HL-60/S4 treated with phorbol 12-myristate 13-acetate at 8.2 ng/mL for 4 days and 3 days (cell line): ENCODE data around the gene CPM.
"Not testable (repeated sequence)": the region's sequence is repeated elsewhere in the genome, so short reads cannot be mapped to it uniquely, and the experiment has no call there.

ENCODE experiments used
- in situ Hi-C: fragments of 300-500 bp; cut with MboI; formaldehyde crosslinking; loops from 2 replicates; pipeline ENCODE4 v1.15.0; 2022; ENCODE audit warnings: low sequenced_read_pairs

Gene CPM

DNA sequence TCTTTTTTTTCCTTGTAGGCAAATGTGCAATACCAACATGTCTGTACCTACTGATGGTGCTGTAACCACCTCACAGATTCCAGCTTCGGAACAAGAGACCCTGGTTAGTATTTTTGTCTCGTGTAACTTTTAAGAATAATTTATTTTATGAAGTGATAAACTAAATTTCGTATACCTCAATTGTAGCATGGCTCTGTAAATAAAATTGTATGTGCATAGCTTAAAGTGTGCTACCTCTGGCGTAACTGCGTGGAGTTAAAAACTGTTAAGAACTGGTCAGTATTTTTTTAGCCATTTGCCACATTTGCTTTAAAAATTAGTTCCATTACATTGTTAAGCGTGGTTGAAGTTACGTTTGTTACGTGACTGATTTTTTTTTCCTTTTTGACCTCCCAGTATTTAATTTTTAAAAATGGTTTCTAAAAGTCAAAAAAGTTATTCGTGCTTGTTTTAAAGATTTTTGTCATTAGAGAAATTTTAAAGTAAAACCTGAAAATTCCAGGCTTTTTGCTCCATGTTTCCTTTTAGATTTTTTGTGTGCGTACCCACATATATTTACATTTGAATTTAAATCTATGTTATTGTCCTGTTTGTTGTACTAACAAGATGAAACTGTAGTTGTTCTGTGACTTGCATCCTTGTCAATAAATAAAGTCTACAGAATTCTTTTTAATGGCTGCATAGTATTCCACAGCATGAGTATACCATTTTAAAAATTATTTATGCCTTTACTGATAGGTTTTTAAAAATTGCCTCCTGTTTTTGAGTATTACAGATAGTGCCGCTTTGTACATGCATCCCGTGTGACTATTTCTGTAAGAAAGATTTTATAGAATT is 123.6 kb downstream of the CPM start:
- in situ Hi-C loops: no loop called here

DNA sequence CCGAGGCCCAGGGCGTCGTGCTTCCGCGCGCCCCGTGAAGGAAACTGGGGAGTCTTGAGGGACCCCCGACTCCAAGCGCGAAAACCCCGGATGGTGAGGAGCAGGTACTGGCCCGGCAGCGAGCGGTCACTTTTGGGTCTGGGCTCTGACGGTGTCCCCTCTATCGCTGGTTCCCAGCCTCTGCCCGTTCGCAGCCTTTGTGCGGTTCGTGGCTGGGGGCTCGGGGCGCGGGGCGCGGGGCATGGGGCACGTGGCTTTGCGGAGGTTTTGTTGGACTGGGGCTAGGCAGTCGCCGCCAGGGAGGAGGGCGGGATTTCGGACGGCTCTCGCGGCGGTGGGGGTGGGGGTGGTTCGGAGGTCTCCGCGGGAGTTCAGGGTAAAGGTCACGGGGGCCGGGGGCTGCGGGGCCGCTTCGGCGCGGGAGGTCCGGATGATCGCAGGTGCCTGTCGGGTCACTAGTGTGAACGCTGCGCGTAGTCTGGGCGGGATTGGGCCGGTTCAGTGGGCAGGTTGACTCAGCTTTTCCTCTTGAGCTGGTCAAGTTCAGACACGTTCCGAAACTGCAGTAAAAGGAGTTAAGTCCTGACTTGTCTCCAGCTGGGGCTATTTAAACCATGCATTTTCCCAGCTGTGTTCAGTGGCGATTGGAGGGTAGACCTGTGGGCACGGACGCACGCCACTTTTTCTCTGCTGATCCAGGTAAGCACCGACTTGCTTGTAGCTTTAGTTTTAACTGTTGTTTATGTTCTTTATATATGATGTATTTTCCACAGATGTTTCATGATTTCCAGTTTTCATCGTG is 124.4 kb downstream of the CPM start:
- in situ Hi-C loops: no loop called here

DNA sequence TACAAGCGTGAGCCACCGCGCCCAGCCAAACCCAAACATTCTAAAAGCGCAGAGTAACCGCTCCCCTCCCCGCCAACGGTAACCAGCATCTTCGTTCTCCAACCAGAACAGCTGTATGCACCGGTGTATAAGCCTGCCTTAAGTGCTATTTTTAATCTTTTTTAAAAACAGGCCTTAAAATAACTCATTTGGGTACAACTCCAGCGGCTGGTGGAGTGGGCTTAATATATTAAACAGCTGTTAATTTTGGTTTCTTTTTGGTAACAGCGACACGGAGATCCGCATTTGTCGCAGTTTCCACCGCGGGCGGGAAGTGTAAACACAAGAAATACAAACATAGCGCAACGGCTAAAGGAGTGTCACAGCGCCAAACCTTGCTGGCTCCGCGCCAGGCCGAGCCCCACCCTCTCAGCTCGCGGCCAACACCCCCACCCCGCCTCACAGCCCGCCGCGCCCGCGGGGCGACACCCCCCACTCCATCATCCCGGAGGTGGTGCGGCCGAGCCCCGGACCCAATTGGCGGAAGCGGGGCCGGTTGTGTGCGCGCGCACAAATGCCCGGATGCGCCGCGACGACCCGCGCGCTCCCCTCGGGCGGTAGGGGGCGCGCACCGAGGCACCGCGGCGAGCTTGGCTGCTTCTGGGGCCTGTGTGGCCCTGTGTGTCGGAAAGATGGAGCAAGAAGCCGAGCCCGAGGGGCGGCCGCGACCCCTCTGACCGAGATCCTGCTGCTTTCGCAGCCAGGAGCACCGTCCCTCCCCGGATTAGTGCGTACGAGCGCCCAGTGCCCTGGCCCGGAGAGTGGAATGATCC is 125.2 kb downstream of the CPM start, which contains the start of gene MDM2:
MDM2 (plus strand) TSS at position 602 of the 812 bp plus-strand sequence. CDS start 301 bp downstream, outside the sequence.
- in situ Hi-C loops: no loop called here

DNA sequence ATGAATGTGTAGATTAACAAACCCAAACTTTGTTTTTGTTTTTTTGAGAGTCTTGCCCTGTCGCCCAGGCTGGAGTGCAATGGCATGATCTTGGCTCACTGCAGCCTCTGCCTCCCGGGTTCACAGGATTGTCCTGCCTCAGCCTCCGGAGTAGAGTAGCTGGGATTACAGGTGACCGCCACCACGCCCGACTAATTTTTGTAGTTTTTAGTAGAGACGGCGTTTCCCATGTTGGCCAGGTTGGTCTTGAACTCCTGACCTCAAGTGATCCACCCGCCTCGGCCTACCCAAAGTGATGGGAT is 125.7 kb downstream of the CPM start:
- in situ Hi-C loops: not testable (repeated sequence)

DNA sequence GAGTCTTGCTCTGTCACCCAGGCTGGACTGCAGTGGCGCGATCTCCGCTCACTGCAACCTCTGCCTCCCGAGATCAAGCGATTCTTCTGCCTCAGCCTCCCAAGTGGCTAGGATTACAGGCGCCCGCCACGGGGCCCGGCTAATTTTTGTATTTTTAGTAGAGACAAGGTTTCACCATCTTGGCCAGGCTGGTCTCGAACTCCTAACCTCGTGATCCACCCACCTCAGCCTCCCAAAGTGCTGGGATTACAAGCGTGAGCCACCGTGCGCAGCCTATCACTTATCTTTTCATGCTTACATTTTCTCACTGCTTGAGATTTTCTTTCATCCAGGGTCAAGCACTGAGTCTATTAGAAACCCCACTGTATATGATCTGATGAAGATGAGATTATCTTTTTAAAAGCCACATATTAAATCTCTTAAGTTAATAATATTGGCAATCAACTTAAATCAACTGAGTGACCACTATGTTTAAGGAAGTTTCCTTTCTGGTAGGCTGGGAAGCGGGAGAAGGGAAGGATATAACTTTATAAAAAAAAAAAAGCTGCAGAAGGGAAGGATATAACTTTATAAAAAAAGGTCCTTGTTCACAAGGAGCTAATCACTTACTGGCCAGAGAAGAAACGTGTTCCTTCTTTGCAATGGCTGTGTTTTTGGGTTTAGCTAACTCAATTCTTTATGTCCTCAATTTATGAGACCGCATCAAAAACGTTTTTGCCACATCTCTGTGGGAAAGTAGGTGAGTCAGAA is 126.3 kb downstream of the CPM start:
- in situ Hi-C loops: no loop called here

DNA sequence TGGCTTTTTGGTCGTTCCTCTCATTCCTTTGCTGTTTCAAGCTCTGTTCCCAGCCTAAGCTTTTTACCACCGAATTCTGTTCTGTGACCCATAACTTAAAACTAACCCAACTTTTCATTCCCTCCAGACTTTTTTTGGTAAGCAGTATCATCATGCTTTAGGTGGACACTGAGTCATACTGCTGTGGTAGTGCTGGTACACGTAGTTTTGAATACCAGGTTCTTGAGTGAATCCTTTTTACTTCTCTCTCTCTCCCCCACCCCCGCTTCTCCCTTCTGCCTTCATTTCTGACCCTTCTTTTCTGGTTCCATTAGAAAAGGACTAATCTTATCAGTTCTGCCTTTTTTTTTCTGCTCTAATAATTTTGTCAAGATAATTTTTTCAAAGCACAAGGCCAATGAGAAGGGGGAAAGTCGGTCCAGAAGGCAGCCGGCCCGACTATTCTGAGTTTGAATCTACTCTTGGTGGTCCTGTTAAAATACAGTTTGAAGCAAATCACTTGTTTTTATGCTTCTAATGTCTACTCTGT is 127.3 kb downstream of the CPM start:
- in situ Hi-C loops: no loop called here

DNA sequence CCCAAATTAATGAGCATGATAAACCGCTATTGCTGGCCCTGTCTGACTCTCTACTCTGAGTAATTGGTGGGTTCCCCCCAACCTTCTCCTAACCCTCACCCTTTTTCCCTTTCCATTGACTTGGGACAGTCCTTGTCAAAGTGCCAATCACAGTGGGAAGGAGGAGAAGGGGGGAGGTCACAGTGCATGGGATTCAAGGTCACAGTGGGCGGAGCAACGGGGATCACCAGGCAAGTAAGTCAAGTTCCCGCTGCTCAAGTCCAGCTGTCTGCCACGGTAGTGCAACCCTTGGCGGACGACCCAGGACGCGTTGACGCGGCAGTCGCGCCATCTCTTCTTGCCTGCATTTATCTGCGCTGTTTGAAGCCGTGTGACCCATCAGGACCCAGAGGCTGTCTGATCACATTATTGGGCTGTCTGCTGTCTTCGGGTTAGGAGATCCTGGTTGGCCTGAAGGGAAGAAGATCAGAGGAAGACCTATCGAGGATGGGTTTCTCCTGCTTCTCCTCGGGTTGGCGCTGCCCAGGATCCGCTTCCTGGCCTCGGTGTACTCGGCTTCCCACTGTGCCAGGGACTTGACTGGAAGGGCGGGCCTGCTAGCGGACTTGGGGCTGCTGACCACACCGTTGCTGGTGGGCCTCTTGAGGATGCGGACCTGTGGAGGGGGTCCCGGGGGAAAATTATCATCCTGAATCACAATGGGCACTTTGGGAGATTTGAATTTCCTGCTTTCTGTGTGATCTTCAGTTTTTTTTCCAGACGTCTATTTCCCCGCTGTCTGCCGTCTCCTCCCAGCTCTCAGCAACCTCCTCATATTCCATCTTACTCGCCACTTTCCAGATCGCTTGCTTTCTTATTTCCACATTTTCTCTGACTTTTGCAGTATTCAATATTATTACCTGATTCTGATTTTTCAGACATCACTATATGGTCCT is 128.0 kb downstream of the CPM start:
- in situ Hi-C loops: no loop called here

DNA sequence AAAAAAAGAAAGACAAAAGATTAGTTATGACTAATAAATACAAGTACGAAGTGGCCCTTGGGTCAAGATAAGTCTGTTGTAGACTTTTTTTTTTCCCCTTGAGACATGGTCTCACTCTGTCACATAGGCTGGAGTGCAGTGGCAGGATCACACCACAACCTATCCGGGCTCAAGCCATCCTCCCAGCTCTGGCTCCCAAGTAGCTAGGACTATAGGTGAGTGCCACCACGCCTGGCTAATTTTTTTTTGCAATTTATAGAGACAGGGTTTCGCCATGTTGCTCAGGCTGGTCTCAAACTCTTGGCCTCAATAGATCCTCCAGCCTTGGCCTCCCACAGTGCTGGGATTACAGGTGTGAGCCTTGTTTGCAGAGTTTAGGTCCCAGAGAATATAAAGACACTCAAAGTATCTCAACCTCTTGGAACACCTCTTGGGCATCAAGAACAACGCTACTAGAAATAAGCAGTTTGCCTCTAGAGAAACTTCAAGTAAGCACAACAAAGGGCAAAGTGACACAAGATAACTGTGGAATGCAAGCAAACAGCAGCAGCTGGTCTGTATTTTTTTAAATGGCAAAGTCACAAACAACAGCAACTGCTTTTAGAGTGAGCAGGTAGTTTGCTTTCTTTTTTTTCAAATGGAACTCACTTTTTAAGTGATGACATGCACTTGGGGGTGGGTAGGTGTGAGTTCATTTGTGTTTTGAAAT is 128.9 kb downstream of the CPM start:
- in situ Hi-C loops: no loop called here

DNA sequence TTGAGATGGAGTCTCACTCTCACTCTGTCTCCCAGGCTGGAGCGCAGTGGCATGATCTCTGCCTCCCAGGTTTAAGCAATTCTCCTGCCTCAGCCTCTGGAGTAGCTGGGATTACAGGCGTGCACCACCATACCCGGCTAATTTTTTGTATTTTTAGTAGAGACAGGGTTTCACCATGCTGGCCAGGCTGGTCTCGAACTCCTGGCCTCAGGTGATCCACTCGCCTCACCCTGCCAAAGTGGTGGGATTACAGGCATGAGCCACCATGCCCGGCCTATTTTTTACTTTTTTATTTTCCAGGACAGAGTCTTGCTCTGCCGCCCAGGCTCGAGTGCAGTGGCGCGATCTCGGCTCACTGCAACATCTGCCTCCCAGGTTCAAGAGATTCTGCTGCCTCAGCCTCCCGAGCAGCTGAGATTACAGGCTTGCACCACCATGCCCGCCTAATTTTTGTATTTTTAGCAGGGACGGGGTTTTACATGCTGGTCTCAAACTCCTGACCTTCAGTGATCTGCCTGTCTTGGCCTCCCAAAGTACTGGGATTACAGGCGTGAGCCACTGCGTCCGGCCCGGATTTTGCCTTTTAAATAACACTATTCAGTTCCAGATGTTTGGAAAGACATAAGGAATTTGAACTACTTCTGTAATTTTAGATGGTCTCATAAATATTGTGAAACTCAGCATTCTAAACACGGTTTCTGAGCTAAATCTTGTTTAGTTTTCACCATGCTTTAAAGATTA is 129.9 kb downstream of the CPM start:
- in situ Hi-C loops: not testable (repeated sequence)

DNA sequence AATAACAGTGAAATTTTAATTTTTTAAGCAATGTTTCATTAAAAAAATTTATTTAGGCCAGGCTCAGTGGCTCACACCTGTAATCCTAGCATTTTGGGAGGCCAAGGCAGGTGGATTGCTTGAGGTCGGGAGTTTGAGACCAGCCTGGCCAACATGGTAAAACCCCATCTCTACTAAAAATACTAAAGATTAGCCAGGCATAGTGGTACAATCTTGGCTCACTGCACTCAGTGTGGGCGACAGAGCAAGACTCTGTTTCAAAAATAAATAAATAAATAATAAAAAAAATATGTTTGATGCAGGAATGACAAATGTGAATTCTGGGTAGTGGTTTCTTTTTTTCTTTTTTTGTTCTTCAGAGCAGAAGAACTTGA is 130.6 kb downstream of the CPM start:
- in situ Hi-C loops: not testable (repeated sequence)
